Neural cell (in vitro differentiated cells): ENCODE data around the gene ZFPM1. TPM values are rescaled to one million over a fixed set of nuclear protein-coding genes. Genes with fewer than 3 reads are reported as not detected.
"Not testable (repeated sequence)": the region's sequence is repeated elsewhere in the genome, so short reads cannot be mapped to it uniquely, and the experiment has no call there.

ENCODE experiments used
- H2AFZ ChIP-seq: fragments of 200-600, 300-800 bp; sonication (generic), shearing (Covaris generic); 2 replicates; pipeline ENCODE4 v1.6.0; 2014; ENCODE audit warnings: low read depth, mild to moderate bottlenecking, antibody characterized with exemption, low read length, moderate library complexity
- H3F3A ChIP-seq: fragments of 200-600 bp; shearing (Covaris generic); 2 replicates; pipeline ENCODE4 v1.6.1; 2016; ENCODE audit warnings: mild to moderate bottlenecking, moderate library complexity, mixed read lengths, antibody characterized with exemption, low read length; ENCODE audit not compliant: insufficient read depth, poor library complexity, severe bottlenecking
- H3K27ac ChIP-seq: fragments of 200-600, 300-800 bp; sonication (generic), shearing (Covaris generic); 2 replicates; pipeline ENCODE4 v1.5.1; 2014; ENCODE audit warnings: mild to moderate bottlenecking, low read length, moderate library complexity
- H3K27me3 ChIP-seq: fragments of 300-800, 200-600 bp; sonication (generic), shearing (Covaris generic); 2 replicates; pipeline ENCODE4 v1.6.0; 2014; ENCODE audit warnings: mild to moderate bottlenecking, low read depth, low read length, moderate library complexity; ENCODE audit not compliant: insufficient read depth
- H3K36me3 ChIP-seq: fragments of 300-800, 200-600 bp; sonication (generic), shearing (Covaris generic); 2 replicates; pipeline ENCODE4 v1.5.1; 2014; ENCODE audit warnings: mild to moderate bottlenecking, antibody characterized with exemption, low read length, moderate library complexity; ENCODE audit not compliant: insufficient read depth
- H3K4me2 ChIP-seq: fragments of 300-800, 200-600 bp; sonication (generic), shearing (Covaris generic); 2 replicates; pipeline ENCODE4 v1.6.0; 2014; ENCODE audit warnings: mild to moderate bottlenecking, low read length
- H3K4me3 ChIP-seq: fragments of 300-800, 200-600 bp; sonication (generic), shearing (Covaris generic); 2 replicates; pipeline ENCODE4 v1.5.1; 2014; ENCODE audit warnings: mild to moderate bottlenecking, low read length, moderate library complexity
- H3K79me2 ChIP-seq: fragments of 200-600 bp; shearing (Covaris generic); replicated peaks from 2 replicates; pipeline ENCODE4 v1.6.0; 2014; ENCODE audit warnings: mild to moderate bottlenecking, low read length, moderate library complexity; ENCODE audit not compliant: insufficient read depth
- H3K9ac ChIP-seq: fragments of 300-800, 200-600 bp; sonication (generic), shearing (Covaris generic); 2 replicates; pipeline ENCODE4 v1.6.1; 2016; ENCODE audit warnings: mild to moderate bottlenecking, low read length, mixed read lengths
- H3K9me2 ChIP-seq: fragments of 200-600 bp; shearing (Covaris generic); 2 replicates; pipeline ENCODE4 v1.6.1; 2016; ENCODE audit warnings: mild to moderate bottlenecking, low read length, mixed read lengths; ENCODE audit not compliant: insufficient read depth
- H3K9me3 ChIP-seq: fragments of 200-600, 300-800 bp; sonication (generic), shearing (Covaris generic); 2 replicates; pipeline ENCODE4 v1.6.1; 2016; ENCODE audit warnings: mild to moderate bottlenecking, mixed run types, low read length, moderate library complexity, mixed read lengths
- H4K20me1 ChIP-seq: fragments of 200-600 bp; shearing (Covaris generic); 2 replicates; pipeline ENCODE4 v1.6.1; 2016; ENCODE audit warnings: mild to moderate bottlenecking, mixed run types; ENCODE audit not compliant: insufficient read depth
- EP300 ChIP-seq: fragments of 450-650 bp; conservative IDR thresholded peaks from 2 replicates; pipeline ENCODE4 v1.6.1; 2014; ENCODE audit warnings: antibody characterized with exemption, mild to moderate bottlenecking, moderate library complexity; ENCODE audit not compliant: poor library complexity, severe bottlenecking
- EZH2 ChIP-seq: fragments of 200-600, 300-800 bp; shearing (Covaris generic), sonication (generic); IDR thresholded peaks from 2 replicates; pipeline ENCODE4 v1.6.1; 2014; ENCODE audit warnings: antibody characterized with exemption, low read length, borderline replicate concordance, mild to moderate bottlenecking; ENCODE audit not compliant: insufficient read depth, poor library complexity, severe bottlenecking
- POLR2AphosphoS5 ChIP-seq: IDR thresholded peaks from 2 replicates; pipeline ENCODE4 v1.6.1; 2012
- RAD21 ChIP-seq: fragments of 450-650 bp; conservative IDR thresholded peaks from 2 replicates; pipeline ENCODE4 v1.6.1; 2014; ENCODE audit warnings: antibody characterized with exemption, mild to moderate bottlenecking, moderate library complexity
- SMC3 ChIP-seq: fragments of 450-650 bp; conservative IDR thresholded peaks from 2 replicates; pipeline ENCODE4 v1.6.1; 2014; ENCODE audit warnings: antibody characterized with exemption, mild to moderate bottlenecking, moderate library complexity; ENCODE audit not compliant: poor library complexity
- TAF1 ChIP-seq: IDR thresholded peaks from 2 replicates; pipeline ENCODE4 v1.6.1; 2012; ENCODE audit warnings: low read depth
- polyA plus RNA-seq: library from polyadenylated mRNA; depleted of rRNA; stranded (reverse); fragments of >200 nt; gene quantifications from 2 replicates; pipeline ENCODE4 v1.2.3, GENCODE V29; 2014
- TF ChIP-seq, protein P1 (sequence below): IDR thresholded peaks from 2 replicates; pipeline ENCODE4 v1.6.1; 2012; ENCODE audit warnings: borderline replicate concordance

ZFPM1 gene
- polyA plus RNA-seq, 1 donor from 2014 or later: 0.41 TPM

DNA sequence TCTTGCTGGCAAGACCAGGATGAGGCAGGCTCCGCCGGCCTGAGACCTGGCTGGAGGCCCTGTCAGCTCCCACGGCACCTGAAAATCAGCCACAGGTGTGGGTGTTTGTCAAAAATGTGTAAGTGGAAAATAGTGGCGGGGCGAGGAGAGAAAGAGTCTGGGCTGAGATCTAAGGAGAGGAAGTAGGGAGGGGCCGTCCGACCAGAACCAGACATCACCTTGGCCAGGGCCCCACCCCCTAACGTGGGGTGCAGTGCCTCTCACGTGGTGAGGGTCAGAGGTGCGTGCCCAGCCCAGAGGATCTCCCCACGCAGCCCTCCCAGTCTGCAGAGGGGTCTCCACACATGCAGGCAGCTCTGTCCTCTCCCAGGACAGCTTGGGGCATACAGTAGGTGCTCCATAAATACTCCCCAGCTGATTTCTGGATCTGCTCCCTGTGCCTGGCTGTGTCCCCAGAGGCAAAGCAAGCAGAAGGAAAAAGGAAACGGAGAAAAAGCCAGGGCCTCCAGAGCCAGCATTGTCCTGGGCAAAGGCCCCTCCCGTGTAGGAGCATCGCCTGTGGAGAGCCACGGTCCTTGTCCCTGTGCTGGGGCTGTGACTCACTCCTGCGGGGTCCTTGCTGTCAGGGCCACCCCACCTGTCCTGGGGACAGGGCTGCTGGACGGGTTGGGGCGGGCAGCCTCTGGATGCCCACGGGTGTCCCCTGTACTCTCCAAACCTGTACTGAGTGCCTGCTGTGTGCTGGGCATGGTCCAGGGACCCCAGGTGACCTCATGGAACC, 16.7 kb downstream of the ZFPM1 start:
- no peak overlapping the region for H2AFZ ChIP-seq
- no peaks in the 10 kb centered on the region for H3K36me3 ChIP-seq
- H3K9ac ChIP-seq: no peak overlapping the region
- no peak overlapping the region for H3K4me3 ChIP-seq
- TF ChIP-seq RAD21: no peak
- no peaks in the 10 kb centered on the region for H3F3A ChIP-seq
- H3K27ac ChIP-seq: no peak overlapping the region
- H4K20me1 ChIP-seq: no peaks in the 10 kb centered on the region
- H3K27me3 ChIP-seq: no peaks in the 10 kb centered on the region
- H3K4me2 ChIP-seq: no peak overlapping the region
- H3K9me2 ChIP-seq: no peaks in the 10 kb centered on the region
- no peaks in the 10 kb centered on the region for H3K79me2 ChIP-seq
- H3K9me3 ChIP-seq: no peaks in the 10 kb centered on the region

DNA sequence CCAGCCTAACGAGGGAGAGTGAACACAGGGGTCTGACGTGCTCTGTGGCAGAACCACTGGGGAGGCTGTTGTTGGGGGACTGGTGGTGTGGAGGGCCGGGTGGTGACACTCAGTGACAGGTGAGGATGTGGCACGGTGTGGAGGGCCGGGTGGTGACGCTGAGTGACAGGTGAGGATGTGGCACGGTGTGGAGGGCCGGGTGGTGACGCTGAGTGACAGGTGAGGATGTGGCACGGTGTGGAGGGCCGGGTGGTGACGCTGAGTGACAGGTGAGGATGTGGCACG, 17.3 kb downstream of the ZFPM1 start:
- not testable (repeated sequence) for H4K20me1 ChIP-seq, H2AFZ ChIP-seq, H3K27me3 ChIP-seq, H3K9me2 ChIP-seq, H3K9me3 ChIP-seq, H3K79me2 ChIP-seq, H3K36me3 ChIP-seq, H3K4me2 ChIP-seq, H3K4me3 ChIP-seq, H3K27ac ChIP-seq, H3F3A ChIP-seq, H3K9ac ChIP-seq

DNA sequence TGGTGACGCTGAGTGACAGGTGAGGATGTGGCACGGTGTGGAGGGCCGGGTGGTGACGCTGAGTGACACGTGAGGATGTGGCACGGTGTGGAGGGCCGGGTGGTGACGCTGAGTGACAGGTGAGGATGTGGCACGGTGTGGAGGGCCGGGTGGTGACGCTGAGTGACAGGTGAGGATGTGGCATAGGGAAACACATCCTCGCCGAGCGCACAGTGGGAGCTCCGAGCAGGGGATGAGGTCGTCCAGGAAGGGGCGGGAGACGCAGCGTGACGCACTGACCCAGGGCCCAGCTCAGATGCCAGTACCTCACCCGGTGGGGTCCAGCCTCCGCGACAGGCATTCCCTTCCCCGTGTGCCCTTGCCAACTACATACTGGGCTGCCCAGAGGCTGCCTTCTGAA, 17.6 kb downstream of the ZFPM1 start:
- H3K9ac ChIP-seq, H3K4me3 ChIP-seq, H2AFZ ChIP-seq, H4K20me1 ChIP-seq, H3K36me3 ChIP-seq, H3K79me2 ChIP-seq, H3K27me3 ChIP-seq, H3K9me2 ChIP-seq, H3K27ac ChIP-seq, H3K9me3 ChIP-seq, H3F3A ChIP-seq, H3K4me2 ChIP-seq: not testable (repeated sequence)

DNA sequence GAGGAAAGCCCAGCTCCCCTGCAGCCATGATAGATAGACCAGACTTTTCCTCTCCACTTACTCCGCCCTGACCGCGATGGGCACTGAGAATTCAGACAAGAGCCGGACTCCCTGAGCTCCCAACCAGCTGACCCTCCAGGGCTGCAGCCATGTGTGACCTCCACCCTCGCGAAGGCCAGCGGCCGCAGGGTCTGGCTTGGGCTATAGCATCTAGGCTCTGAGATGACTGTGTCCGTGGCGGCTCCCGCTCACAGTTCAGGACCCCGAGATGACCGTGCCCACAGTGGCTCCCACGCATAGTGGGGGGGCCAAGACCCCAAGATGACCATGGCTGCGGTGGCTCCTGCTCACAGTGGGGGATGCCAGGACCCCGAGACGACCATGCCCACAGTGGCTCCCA, 18.0 kb downstream of the ZFPM1 start:
- no peak overlapping the region for H3K4me2 ChIP-seq
- TF ChIP-seq, protein P1, sequence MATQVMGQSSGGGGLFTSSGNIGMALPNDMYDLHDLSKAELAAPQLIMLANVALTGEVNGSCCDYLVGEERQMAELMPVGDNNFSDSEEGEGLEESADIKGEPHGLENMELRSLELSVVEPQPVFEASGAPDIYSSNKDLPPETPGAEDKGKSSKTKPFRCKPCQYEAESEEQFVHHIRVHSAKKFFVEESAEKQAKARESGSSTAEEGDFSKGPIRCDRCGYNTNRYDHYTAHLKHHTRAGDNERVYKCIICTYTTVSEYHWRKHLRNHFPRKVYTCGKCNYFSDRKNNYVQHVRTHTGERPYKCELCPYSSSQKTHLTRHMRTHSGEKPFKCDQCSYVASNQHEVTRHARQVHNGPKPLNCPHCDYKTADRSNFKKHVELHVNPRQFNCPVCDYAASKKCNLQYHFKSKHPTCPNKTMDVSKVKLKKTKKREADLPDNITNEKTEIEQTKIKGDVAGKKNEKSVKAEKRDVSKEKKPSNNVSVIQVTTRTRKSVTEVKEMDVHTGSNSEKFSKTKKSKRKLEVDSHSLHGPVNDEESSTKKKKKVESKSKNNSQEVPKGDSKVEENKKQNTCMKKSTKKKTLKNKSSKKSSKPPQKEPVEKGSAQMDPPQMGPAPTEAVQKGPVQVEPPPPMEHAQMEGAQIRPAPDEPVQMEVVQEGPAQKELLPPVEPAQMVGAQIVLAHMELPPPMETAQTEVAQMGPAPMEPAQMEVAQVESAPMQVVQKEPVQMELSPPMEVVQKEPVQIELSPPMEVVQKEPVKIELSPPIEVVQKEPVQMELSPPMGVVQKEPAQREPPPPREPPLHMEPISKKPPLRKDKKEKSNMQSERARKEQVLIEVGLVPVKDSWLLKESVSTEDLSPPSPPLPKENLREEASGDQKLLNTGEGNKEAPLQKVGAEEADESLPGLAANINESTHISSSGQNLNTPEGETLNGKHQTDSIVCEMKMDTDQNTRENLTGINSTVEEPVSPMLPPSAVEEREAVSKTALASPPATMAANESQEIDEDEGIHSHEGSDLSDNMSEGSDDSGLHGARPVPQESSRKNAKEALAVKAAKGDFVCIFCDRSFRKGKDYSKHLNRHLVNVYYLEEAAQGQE: no peak
- TF ChIP-seq EZH2 (no peak), EP300 (no peak), SMC3 (no peak), POLR2AphosphoS5 (no peak), TAF1 (no peak)
- H2AFZ ChIP-seq: no peak overlapping the region
- no peak overlapping the region for H3K27ac ChIP-seq
- no peak overlapping the region for H3K4me3 ChIP-seq
- no peaks in the 10 kb centered on the region for H3K9me3 ChIP-seq
- H4K20me1 ChIP-seq: no peaks in the 10 kb centered on the region
- H3K9me2 ChIP-seq: no peaks in the 10 kb centered on the region
- H3K79me2 ChIP-seq: no peaks in the 10 kb centered on the region
- no peak overlapping the region for H3K9ac ChIP-seq
- no peaks in the 10 kb centered on the region for H3K27me3 ChIP-seq
- H3K36me3 ChIP-seq: no peaks in the 10 kb centered on the region
- H3F3A ChIP-seq: no peaks in the 10 kb centered on the region
